OCI-LY7 (cell line): Measurements from ENCODE around the gene ATP6V0B. TPM values are rescaled to one million over a fixed set of nuclear protein-coding genes. Genes with fewer than 3 reads are reported as not detected.

Experiments
- BruUV-seq: library from RNA; stranded (reverse); fragments of 400-500 nt; replicated peaks from 2 replicates; lab custom pipeline; 2021; lab: Mats Ljungman, UMichigan
- CTCF ChIA-PET: fragments of 300-600 bp; sonication (Branson Sonifier 250); formaldehyde crosslinking; loops from one replicate; lab custom pipeline; 2022; ENCODE audit warnings: antibody characterized with exemption; ENCODE audit not compliant: unreplicated experiment; lab: Charles Lee
- POLR2A ChIA-PET: fragments of 300-600 bp; sonication (Branson Sonifier 250); formaldehyde crosslinking; loops from one replicate; lab custom pipeline; 2022; ENCODE audit warnings: antibody characterized with exemption; lab: Charles Lee
- DNase-seq: peaks from one replicate; pipeline ENCODE4 v3.0.0-alpha.2; 2015; ENCODE audit warnings: low spot score
- H2AFZ ChIP-seq: fragments of 200-600 bp; sonication (generic), shearing (Covaris generic); 2 replicates; pipeline ENCODE4 v1.6.1; 2014; ENCODE audit warnings: mild to moderate bottlenecking, antibody characterized with exemption, low read length, moderate library complexity
- H3K27ac ChIP-seq: fragments of 200-600 bp; sonication (generic); 2 replicates; pipeline ENCODE4 v1.5.1; 2014; ENCODE audit warnings: mixed run types, low read depth, mild to moderate bottlenecking, moderate library complexity, low read length, inconsistent platforms; ENCODE audit not compliant: poor library complexity, severe bottlenecking
- H3K36me3 ChIP-seq: fragments of 200-600 bp; sonication (generic); 2 replicates; pipeline ENCODE4 v1.6.1; 2014; ENCODE audit warnings: mild to moderate bottlenecking, antibody characterized with exemption, low read length, moderate library complexity, mixed read lengths; ENCODE audit not compliant: insufficient read depth
- H3K4me1 ChIP-seq: fragments of 200-600 bp; sonication (generic); 2 replicates; pipeline ENCODE4 v1.5.1; 2014; ENCODE audit warnings: mild to moderate bottlenecking, low read length; ENCODE audit not compliant: insufficient read depth, poor library complexity, severe bottlenecking
- H3K4me2 ChIP-seq: fragments of 200-600 bp; sonication (generic); 2 replicates; pipeline ENCODE4 v1.6.1; 2014; ENCODE audit warnings: mild to moderate bottlenecking, low read length
- H3K4me3 ChIP-seq: fragments of 200-600 bp; sonication (generic); 2 replicates; pipeline ENCODE4 v1.5.1; 2014; ENCODE audit warnings: mild to moderate bottlenecking, low read depth, low read length; ENCODE audit not compliant: poor library complexity, severe bottlenecking
- H3K79me2 ChIP-seq: fragments of 200-600 bp; sonication (generic); 2 replicates; pipeline ENCODE4 v1.6.1; 2016; ENCODE audit warnings: low read depth, mild to moderate bottlenecking, low read length, moderate library complexity, mixed read lengths; ENCODE audit not compliant: insufficient read depth
- H3K9me2 ChIP-seq: fragments of 200-600 bp; sonication (generic); 2 replicates; pipeline ENCODE4 v1.6.1; 2016; ENCODE audit warnings: mild to moderate bottlenecking, low read length, mixed read lengths; ENCODE audit not compliant: insufficient read depth
- H3K9me3 ChIP-seq: fragments of 200-600 bp; sonication (generic); 2 replicates; pipeline ENCODE4 v1.6.1; 2014; ENCODE audit warnings: mild to moderate bottlenecking, mixed run types, low read length, mixed read lengths
- H4K20me1 ChIP-seq: fragments of 200-600 bp; sonication (generic); 2 replicates; pipeline ENCODE4 v1.6.1; 2014; ENCODE audit warnings: mild to moderate bottlenecking, antibody characterized with exemption, low read length, moderate library complexity, mixed read lengths; ENCODE audit not compliant: insufficient read depth
- EZH2phosphoT487 ChIP-seq: fragments of 200-600 bp; sonication (generic); IDR thresholded peaks from 2 replicates; pipeline ENCODE4 v1.6.1; 2018; ENCODE audit warnings: low read depth, borderline replicate concordance, mild to moderate bottlenecking, mixed run types, antibody characterized with exemption, low read length, moderate library complexity, mixed read lengths
- intact Hi-C: fragments of 100-400 bp; cut with micrococcal nuclease; formaldehyde crosslinking; loops from one replicate; pipeline ENCODE4 v1.10.0; 2022; ENCODE audit not compliant: unreplicated experiment
- total RNA-seq, 2 experiments: library from RNA; depleted of rRNA in 1 of 2; stranded (reverse); fragments of >200 nt in 1 of 2; shearing (Covaris generic) in 1 of 2; gene quantifications; 2 replicates each; pipeline ENCODE4 v1.2.3, GENCODE V29; 2014 to 2022
- TF ChIP-seq, protein P1 (sequence below): fragments of 200-600 bp; sonication (generic); conservative IDR thresholded peaks from 2 replicates; pipeline ENCODE4 v1.5.1; 2014; ENCODE audit warnings: mild to moderate bottlenecking, antibody characterized with exemption, low read length, moderate library complexity, mixed read lengths

Gene ATP6V0B
- total RNA-seq, 2 experiments from 2014 or later = 68.4 to 97.1 TPM

DNA sequence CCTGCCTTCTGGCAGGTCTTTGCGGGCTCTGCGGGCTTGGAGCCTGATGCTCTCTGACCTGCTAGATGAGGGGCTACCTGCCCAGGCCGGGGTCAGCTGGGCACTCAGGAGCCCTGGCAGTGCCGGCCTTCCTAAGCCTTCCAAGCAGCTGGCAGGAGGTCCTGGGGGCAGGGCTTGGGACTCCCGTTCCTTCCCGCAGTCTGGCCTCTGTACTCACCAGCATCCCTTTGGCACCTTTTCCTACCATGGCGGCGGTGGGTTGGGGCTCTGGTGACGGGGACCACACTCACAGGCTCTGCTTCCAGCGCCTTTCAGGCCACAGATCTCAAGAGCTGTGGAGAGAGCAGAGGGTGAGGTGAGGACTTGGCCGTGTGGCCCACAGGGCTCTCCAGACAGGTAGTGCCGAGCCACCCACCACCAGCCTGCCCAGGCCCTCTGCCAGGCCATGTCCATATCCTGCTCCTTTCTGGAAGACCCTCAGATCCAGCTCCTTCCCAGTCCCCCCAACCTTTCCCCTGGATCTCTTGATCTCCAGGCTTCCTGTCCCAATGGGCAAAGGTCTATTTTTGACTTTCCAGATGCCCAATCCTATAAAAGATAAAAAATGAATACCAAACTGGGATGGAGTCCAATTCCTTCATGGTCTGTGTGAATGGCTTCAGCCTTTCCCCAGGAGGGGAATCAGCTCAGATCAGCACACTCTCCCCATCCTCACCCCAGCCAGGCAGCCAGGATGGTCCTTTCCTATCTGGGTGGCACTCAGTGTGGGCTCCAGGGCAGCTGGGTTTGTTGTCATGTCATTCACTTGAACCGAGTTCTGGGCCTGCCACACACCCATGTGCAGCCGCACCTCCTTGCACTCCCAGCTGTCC is 49.5 kb downstream of the ATP6V0B start:
- Histone ChIP-seq H3K27ac (no peak overlapping the region), H4K20me1 (no peaks in the 10 kb centered on the region), H3K9me3 (no peaks in the 10 kb centered on the region), H3K79me2 (no peaks in the 10 kb centered on the region), H3K4me2 (peak overlapping the region; percentile 18; the same call in 1 of the 2 replicates), H3K36me3 (no peaks in the 10 kb centered on the region), H3K4me3 (no peak overlapping the region), H3K9me2 (no peaks in the 10 kb centered on the region), H3K4me1 (peaks cover 41% of the 10 kb centered on the region), H2AFZ (no peak overlapping the region)
- BruUV-seq = no TSS peak
- no peak for DNase-seq
- intact Hi-C loops = no loop called here
- POLR2A ChIA-PET = interaction anchor here (0.6 kb wide), 1 partner anchor 27 kb away, joined by 4 read pairs; no protein-coding TSS in a partner anchor
- CTCF ChIA-PET = no interaction called here
- TF ChIP-seq, protein P1, sequence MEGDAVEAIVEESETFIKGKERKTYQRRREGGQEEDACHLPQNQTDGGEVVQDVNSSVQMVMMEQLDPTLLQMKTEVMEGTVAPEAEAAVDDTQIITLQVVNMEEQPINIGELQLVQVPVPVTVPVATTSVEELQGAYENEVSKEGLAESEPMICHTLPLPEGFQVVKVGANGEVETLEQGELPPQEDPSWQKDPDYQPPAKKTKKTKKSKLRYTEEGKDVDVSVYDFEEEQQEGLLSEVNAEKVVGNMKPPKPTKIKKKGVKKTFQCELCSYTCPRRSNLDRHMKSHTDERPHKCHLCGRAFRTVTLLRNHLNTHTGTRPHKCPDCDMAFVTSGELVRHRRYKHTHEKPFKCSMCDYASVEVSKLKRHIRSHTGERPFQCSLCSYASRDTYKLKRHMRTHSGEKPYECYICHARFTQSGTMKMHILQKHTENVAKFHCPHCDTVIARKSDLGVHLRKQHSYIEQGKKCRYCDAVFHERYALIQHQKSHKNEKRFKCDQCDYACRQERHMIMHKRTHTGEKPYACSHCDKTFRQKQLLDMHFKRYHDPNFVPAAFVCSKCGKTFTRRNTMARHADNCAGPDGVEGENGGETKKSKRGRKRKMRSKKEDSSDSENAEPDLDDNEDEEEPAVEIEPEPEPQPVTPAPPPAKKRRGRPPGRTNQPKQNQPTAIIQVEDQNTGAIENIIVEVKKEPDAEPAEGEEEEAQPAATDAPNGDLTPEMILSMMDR = no peak
- TF ChIP-seq EZH2phosphoT487 = no peak

GRCh38 chr1:44024903-44025525 is 50.3 kb downstream of the ATP6V0B start:
- ChIA-PET POLR2A (interaction anchor here (0.6 to 0.7 kb wide), 3 partner anchors 14 to 327 kb away, joined by 4 to 6 read pairs (median 6); no protein-coding TSS in a partner anchor), CTCF (interaction anchor here (0.8 kb wide), 1 partner anchor 11 kb away, joined by 3 read pairs; no protein-coding TSS in a partner anchor)
- Histone ChIP-seq H3K36me3 (no peaks in the 10 kb centered on the region), H3K4me3 (no peak overlapping the region), H3K9me3 (no peaks in the 10 kb centered on the region), H3K79me2 (no peaks in the 10 kb centered on the region), H3K4me2 (peak overlapping the region; percentile 18), H3K27ac (no peak overlapping the region), H2AFZ (no peak overlapping the region), H3K9me2 (no peaks in the 10 kb centered on the region), H3K4me1 (peaks cover 44% of the 10 kb centered on the region), H4K20me1 (no peaks in the 10 kb centered on the region)
- DNase-seq = no peak
- no peak for TF ChIP-seq EZH2phosphoT487
- TF ChIP-seq, protein P1 = no peak
- intact Hi-C loops = no loop called here
- BruUV-seq = no TSS peak
